Measurements from ENCODE around the gene C1orf210. TPM values are rescaled to one million over a fixed set of nuclear protein-coding genes. Genes with fewer than 3 reads are reported as not detected.
A peak's percentile ranks its signal among the peaks of the same experiment; 100 is the strongest.

The C1orf210 gene
- total RNA-seq, 1 donor from 2014 or later = not detected

GRCh38 chr1:43252225-43252624 lies 33.2 kb downstream of the C1orf210 start:
- no peaks in the 10 kb centered on the region for H3K36me3 ChIP-seq
- no peak overlapping the region for H3K27ac ChIP-seq
- no peaks in the 10 kb centered on the region for H3K9me3 ChIP-seq
- H3K4me3 ChIP-seq = no peak overlapping the region
- no peak for DNase-seq (ENCODE audit: low spot score in 2 of 2)
- no peaks in the 10 kb centered on the region for H3K27me3 ChIP-seq
- H3K4me1 ChIP-seq = no peaks in the 10 kb centered on the region
- no peak for TF ChIP-seq CTCF (IDR thresholded peaks at IDR 0.05)
- intact Hi-C loops (cut with DNase I) = no loop called here

GRCh38 chr1:43251024-43251423 lies 34.4 kb downstream of the C1orf210 start:
- Histone ChIP-seq H3K27ac (no peak overlapping the region), H3K4me3 (no peak overlapping the region), H3K9me3 (no peaks in the 10 kb centered on the region), H3K4me1 (no peaks in the 10 kb centered on the region), H3K27me3 (no peaks in the 10 kb centered on the region), H3K36me3 (no peaks in the 10 kb centered on the region)
- peak in 1 of 2 donors; percentile 13 for DNase-seq (ENCODE audit: low spot score in 2 of 2)
- intact Hi-C loops (cut with DNase I) = no loop called here
- TF ChIP-seq CTCF (IDR thresholded peaks at IDR 0.05) = no peak

GRCh38 chr1:43250351-43250761 lies 35.0 kb downstream of the C1orf210 start:
- intact Hi-C loops (cut with DNase I) = no loop called here
- no peak overlapping the region for H3K27ac ChIP-seq
- TF ChIP-seq CTCF (IDR thresholded peaks at IDR 0.05) = no peak

GRCh38 chr1:43247256-43247921 lies 38.0 kb downstream of the C1orf210 start:
- peak in 1 of 2 donors; percentile 4 for DNase-seq (ENCODE audit: low spot score in 2 of 2)
- Histone ChIP-seq H3K4me1 (no peaks in the 10 kb centered on the region), H3K4me3 (no peak overlapping the region), H3K36me3 (no peaks in the 10 kb centered on the region), H3K27me3 (no peaks in the 10 kb centered on the region), H3K27ac (no peak overlapping the region), H3K9me3 (no peaks in the 10 kb centered on the region)
- no peak for TF ChIP-seq CTCF (IDR thresholded peaks at IDR 0.05)
- intact Hi-C loops (cut with DNase I) = no loop called here

More at GRCh38 chr1:43250351-43250761, 35.0 kb downstream of the C1orf210 start:
- no peak overlapping the region for H3K4me3 ChIP-seq
- no peaks in the 10 kb centered on the region for H3K36me3 ChIP-seq
- H3K27me3 ChIP-seq = no peaks in the 10 kb centered on the region
- no peak for DNase-seq (ENCODE audit: low spot score in 2 of 2)
- H3K4me1 ChIP-seq = no peaks in the 10 kb centered on the region
- H3K9me3 ChIP-seq = no peaks in the 10 kb centered on the region

- Histone ChIP-seq H3K4me1 (no peaks in the 10 kb centered on the region), H3K9me3 (no peaks in the 10 kb centered on the region), H3K36me3 (no peaks in the 10 kb centered on the region), H3K27me3 (no peaks in the 10 kb centered on the region), H3K27ac (no peak overlapping the region), H3K4me3 (no peak overlapping the region)
- intact Hi-C loops (cut with DNase I) = no loop called here
- DNase-seq (ENCODE audit: low spot score in 2 of 2) = no peak
- no peak for TF ChIP-seq CTCF (IDR thresholded peaks at IDR 0.05)
These were observed 38.7 kb downstream of the C1orf210 start for GRCh38 chr1:43246466-43247213.

Data from ascending aorta (tissue), 2 donors.